ENCODE measurements around the gene CNTN4. TPM values are rescaled to one million over a fixed set of nuclear protein-coding genes. Genes with fewer than 3 reads are reported as not detected.

The CNTN4 gene
- polyA plus RNA-seq, 1 experiment, result not detected

GRCh38 chr3:3065876-3066275 is 967.2 kb downstream of the CNTN4 start:
- Histone ChIP-seq H3K9me3 (ENCODE audit: control insufficient read depth, insufficient read depth, low read length) (peaks cover 20% of the 10 kb centered on the region), H3K27ac (ENCODE audit: low read depth, low read length) (no peak overlapping the region), H3K27me3 (ENCODE audit: control insufficient read depth, insufficient read depth, low read length) (peaks cover 2% of the 10 kb centered on the region), H3K4me3 (ENCODE audit: low read depth, low read length) (no peak overlapping the region)
- no peak for TF ChIP-seq CTCF (IDR thresholded peaks at IDR 0.05; ENCODE audit: low read depth, low read length)
- CTCF ChIA-PET, result no interaction called here
- no peak for DNase-seq (ENCODE audit: low read depth, low spot score)
- POLR2A ChIA-PET, result no interaction called here

GRCh38 chr3:3066378-3066777 is 967.7 kb downstream of the CNTN4 start:
- DNase-seq (ENCODE audit: low read depth, low spot score), result no peak
- ChIA-PET POLR2A (no interaction called here), CTCF (no interaction called here)
- Histone ChIP-seq H3K9me3 (ENCODE audit: control insufficient read depth, insufficient read depth, low read length) (peaks cover 17% of the 10 kb centered on the region), H3K27ac (ENCODE audit: low read depth, low read length) (no peak overlapping the region), H3K27me3 (ENCODE audit: control insufficient read depth, insufficient read depth, low read length) (peaks cover 2% of the 10 kb centered on the region), H3K4me3 (ENCODE audit: low read depth, low read length) (no peak overlapping the region)
- no peak for TF ChIP-seq CTCF (IDR thresholded peaks at IDR 0.05; ENCODE audit: low read depth, low read length)

- POLR2A ChIA-PET, result no interaction called here
Measured at GRCh38 chr3:3066910-3067309, 968.2 kb downstream of the CNTN4 start.

GRCh38 chr3:3068358-3068881 is 969.8 kb downstream of the CNTN4 start:
- H3K4me3 ChIP-seq (ENCODE audit: low read depth, low read length), result no peak overlapping the region
- H3K27me3 ChIP-seq (ENCODE audit: control insufficient read depth, insufficient read depth, low read length), result peaks cover 2% of the 10 kb centered on the region
- ChIA-PET POLR2A (no interaction called here), CTCF (no interaction called here)
- TF ChIP-seq CTCF (IDR thresholded peaks at IDR 0.05; ENCODE audit: low read depth, low read length), result no peak
- H3K9me3 ChIP-seq (ENCODE audit: control insufficient read depth, insufficient read depth, low read length), result peaks cover 23% of the 10 kb centered on the region
- DNase-seq (ENCODE audit: low read depth, low spot score), result no peak
- no peak overlapping the region for H3K27ac ChIP-seq (ENCODE audit: low read depth, low read length)

More at GRCh38 chr3:3066910-3067309, 968.2 kb downstream of the CNTN4 start:
- H3K4me3 ChIP-seq (ENCODE audit: low read depth, low read length), result no peak overlapping the region
- no peak for DNase-seq (ENCODE audit: low read depth, low spot score)
- H3K27me3 ChIP-seq (ENCODE audit: control insufficient read depth, insufficient read depth, low read length), result peaks cover 2% of the 10 kb centered on the region
- peaks cover 21% of the 10 kb centered on the region for H3K9me3 ChIP-seq (ENCODE audit: control insufficient read depth, insufficient read depth, low read length)
- CTCF ChIA-PET, result no interaction called here
- H3K27ac ChIP-seq (ENCODE audit: low read depth, low read length), result no peak overlapping the region
- no peak for TF ChIP-seq CTCF (IDR thresholded peaks at IDR 0.05; ENCODE audit: low read depth, low read length)

GRCh38 chr3:3069723-3070122 is 971.1 kb downstream of the CNTN4 start:
- Histone ChIP-seq H3K27ac (ENCODE audit: low read depth, low read length) (no peak overlapping the region), H3K27me3 (ENCODE audit: control insufficient read depth, insufficient read depth, low read length) (peaks cover 2% of the 10 kb centered on the region), H3K4me3 (ENCODE audit: low read depth, low read length) (no peak overlapping the region), H3K9me3 (ENCODE audit: control insufficient read depth, insufficient read depth, low read length) (peaks cover 20% of the 10 kb centered on the region)
- ChIA-PET POLR2A (no interaction called here), CTCF (no interaction called here)
- TF ChIP-seq CTCF (IDR thresholded peaks at IDR 0.05; ENCODE audit: low read depth, low read length), result no peak
- DNase-seq (ENCODE audit: low read depth, low spot score), result no peak
